Adipose tissue (tissue), 3 donors: Measurements from ENCODE around the gene CADPS. TPM values are rescaled to one million over a fixed set of nuclear protein-coding genes. Genes with fewer than 3 reads are reported as not detected.

Source experiments
- H3K27ac ChIP-seq: one replicate; pipeline ENCODE4 v1.5.1; 2013; ENCODE audit warnings: low read depth, low read length
- WGBS, 3 donors: extraction: QIAGEN DNeasy Blood & Tissue Kit; methylation state at CpG; one replicate each; pipeline ENCODE4 v1.1.7; 2013; 5-methylcytosine and 5-hydroxymethylcytosine counted together
- polyA plus RNA-seq, 3 donors: library from polyadenylated mRNA; stranded (reverse); fragments of 200-250 nt; gene quantifications; one replicate each; pipeline ENCODE4 v1.2.3, GENCODE V29; 2013
- donor health status: healthy with polysubstance abuse.
- donor health status: Bipolar disorder and iron deficiency.
- donor health status: healthy.

CADPS gene
- polyA plus RNA-seq, 3 donors, result 0.04 to 10.5 TPM; not detected in 1

DNA sequence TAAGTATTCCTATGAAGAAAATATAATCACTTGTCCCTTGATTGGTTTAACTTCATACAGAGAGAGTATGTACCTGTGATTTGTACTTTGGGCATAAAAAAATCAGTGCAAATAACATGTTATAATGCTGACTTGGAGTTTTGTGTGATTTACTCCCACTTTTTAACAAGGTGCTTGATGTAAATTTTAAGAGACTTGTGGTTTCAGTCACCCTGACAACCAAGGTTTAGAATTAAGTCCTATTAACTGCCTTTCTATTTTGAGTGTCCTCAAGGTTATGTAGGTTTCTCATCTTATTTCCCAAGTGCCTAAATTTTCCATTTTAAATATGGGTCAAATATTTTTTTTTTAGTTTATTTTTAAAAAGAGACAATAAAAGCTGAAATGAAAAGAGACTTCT is 244.6 kb downstream of the CADPS start:
- H3K27ac ChIP-seq, result no peak overlapping the region

GRCh38 chr3:62625268-62625667 is 249.9 kb downstream of the CADPS start:
- no peak overlapping the region for H3K27ac ChIP-seq
- WGBS, 3 donors, result 21 to 35% (median 26%) methylated on average over 6 of the region's 6 CpGs

DNA sequence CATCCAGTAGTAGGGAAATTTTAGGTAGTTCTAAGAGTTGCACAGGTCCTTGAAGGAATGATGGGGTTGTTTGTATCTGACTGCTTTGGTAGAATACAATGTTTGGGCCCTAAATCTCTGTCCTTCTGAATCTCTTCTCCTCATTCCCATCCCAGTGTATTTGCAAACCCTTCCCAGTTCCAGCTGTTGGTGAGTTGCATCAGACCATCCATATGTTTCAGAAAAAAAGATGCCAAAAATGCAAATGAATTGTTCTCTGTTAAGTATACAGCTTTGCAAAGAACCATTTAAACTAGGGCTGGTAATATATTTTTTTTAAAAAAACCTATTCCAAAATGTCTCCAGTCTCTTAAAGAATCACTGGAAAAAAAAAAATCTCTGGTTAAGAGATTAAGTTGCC is 251.0 kb downstream of the CADPS start:
- H3K27ac ChIP-seq, result no peak overlapping the region

- WGBS, 3 donors, result 44 to 52% (median 46%) methylated on average over 5 of the region's 5 CpGs
- H3K27ac ChIP-seq, result no peak overlapping the region
These were observed 252.6 kb downstream of the CADPS start for GRCh38 chr3:62622553-62623174.

DNA sequence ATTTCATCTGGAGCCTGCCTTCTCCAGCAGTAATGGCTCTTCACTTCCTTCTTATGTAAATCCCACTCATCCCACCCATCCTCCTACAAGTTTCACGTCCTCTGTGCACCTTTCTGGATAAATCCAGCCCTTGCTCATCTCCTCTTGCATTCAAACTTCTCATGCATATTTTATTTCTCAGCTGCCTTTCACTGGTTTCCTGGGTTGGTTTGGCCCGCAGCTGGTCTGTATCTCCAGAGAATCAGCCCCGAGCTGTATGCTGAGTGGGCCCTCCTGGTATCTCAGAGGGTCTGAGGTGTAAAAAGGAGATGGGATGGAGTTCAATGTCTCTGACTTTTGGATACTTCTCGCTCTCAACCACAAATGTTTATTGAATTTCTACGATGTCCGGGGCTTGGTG is 253.3 kb downstream of the CADPS start:
- WGBS, 3 donors, result 59 to 72% (median 60%) methylated on average over 6 of the region's 6 CpGs
- H3K27ac ChIP-seq, result no peak overlapping the region

DNA sequence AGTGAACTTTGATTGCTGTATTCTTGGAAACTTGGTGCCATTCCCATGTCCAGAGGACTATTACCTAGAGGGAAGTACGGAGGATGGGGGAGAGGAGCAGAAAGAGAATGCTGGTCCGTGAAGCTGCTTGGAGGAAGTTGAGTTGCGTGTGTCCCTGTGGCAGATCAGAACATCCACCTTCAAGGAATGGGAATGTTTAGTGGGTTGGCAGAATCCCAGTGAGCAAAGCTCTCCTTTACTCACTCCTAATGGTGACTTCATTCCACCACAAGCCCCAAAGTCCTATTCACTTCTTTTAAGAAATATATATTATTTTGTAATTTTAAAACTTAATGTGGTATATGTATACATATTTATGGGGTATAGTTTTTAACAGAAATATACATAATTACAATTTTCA is 254.0 kb downstream of the CADPS start:
- no peak overlapping the region for H3K27ac ChIP-seq
- 52 to 92% (median 66%) methylated on average over 3 of the region's 3 CpGs for WGBS, 3 donors

DNA sequence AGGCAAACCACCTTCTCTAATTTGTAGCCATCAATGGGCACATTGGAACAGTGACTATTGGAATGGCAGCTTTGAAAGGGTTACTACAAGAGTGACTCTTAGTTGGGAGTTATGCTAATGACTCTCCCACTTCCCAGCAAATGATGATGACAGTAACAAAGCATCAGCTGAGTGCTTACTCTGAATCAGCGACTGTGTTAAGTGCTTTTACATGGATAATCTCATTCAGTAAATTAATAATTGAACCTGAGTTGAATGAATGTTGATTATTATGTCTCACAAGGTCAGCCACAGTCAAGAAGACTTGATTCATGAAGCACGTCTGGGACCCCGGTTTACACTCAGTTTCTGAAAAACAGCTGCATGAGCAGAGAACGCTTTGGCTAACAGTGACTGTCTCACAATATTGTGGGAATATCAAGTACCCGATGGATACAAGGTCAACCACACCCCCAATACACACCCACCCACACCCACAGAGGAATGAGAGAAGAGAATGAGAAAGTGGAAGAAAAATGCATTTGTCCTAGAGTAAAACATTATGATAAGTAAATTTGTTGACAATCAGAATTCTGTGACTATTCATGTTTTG is 259.9 kb downstream of the CADPS start:
- H3K27ac ChIP-seq, result no peak overlapping the region
- WGBS, 3 donors, result 25 to 48% (median 44%) methylated on average over 5 of the region's 5 CpGs

DNA sequence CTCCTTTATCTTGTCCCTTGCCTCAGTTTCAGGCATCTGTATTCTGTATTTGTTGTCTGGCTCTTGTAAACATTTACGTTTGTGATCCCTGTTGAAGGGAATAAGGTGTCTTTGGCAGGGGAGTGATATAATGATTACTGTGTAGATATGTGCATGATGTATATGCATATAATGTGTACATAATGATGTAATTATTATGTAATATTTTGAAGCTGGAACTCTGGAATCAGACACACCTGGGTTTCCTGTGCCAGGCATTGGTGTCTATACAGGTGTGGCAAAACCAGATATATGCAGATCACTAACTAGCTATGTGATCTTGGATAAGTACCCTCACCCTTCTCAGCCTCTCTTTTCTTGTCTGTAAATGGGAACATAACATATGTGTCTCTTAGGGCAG is 260.7 kb downstream of the CADPS start:
- WGBS, 3 donors, result 70 to 74% (median 73%) methylated on average over 1 of the region's 1 CpG
- H3K27ac ChIP-seq, result no peak overlapping the region

GRCh38 chr3:62611541-62612240 is 263.5 kb downstream of the CADPS start:
- no peak overlapping the region for H3K27ac ChIP-seq
- 89% methylated on average over 3 of the region's 3 CpGs for WGBS, 3 donors

DNA sequence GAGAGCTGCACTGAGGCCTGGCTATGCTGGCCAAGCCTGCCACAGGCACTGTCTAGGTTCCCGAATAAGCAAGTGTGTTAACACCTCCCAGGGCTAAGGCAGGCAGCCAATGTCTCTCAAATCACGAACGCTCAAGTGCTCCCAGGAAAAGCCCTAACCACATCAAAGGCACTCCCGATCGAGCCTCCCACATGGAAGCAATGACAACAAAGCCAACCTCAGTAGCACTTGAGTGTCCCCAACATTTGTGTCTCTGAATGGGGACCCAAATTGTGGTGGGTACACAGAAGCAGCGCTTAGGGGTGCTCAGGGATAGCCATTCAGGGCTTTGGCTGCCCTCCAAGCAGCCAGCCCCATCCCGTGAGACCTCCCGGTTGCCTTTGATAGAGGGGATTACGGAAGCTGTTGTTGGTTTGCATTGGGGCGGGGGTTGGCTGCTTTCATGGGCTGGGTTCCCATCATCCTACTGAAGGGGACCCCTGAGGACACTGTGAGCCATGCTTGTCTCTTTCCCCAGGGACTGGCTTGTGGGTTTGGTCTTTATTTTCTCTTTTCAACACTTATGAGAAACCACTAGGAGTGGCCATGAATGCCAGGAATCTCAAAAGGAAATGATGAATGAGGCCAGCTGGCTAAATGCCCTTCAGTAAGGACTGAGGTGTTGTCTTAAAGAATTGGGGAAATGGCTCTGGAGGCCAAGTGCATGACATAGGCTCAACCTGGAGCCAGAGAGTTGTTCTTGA is 267.8 kb downstream of the CADPS start:
- 80 to 81% (median 80%) methylated on average over 10 of the region's 10 CpGs for WGBS, 3 donors
- H3K27ac ChIP-seq, result no peak overlapping the region

GRCh38 chr3:62605413-62606068 is 269.7 kb downstream of the CADPS start:
- no peak overlapping the region for H3K27ac ChIP-seq
- WGBS, 3 donors, result 45 to 69% (median 49%) methylated on average over 3 of the region's 3 CpGs

- 60 to 76% (median 74%) methylated on average over 1 of the region's 1 CpG for WGBS, 3 donors
- no peak overlapping the region for H3K27ac ChIP-seq
These were observed 270.4 kb downstream of the CADPS start for GRCh38 chr3:62604751-62605351.

DNA sequence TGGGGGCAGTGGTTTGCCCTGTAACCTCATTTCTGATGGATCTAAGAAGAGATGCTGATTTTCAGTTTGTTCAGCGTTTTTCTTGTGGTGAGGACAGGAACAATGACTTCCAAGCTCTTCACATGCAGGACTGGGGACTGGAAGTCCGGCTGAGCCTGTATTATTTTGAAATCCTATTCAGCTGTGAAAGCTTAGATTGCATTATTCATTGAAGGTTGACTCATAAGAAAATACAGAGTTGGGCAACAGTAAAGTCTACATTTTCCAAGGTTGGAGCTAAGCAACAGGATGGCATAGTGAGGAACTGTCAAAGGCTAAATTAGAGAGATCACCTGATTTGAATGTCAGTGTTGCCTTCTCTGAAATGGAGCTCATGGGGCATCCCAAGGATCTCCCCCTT is 270.9 kb downstream of the CADPS start:
- WGBS, 3 donors, result 49 to 61% (median 56%) methylated on average over 2 of the region's 2 CpGs
- no peak overlapping the region for H3K27ac ChIP-seq

DNA sequence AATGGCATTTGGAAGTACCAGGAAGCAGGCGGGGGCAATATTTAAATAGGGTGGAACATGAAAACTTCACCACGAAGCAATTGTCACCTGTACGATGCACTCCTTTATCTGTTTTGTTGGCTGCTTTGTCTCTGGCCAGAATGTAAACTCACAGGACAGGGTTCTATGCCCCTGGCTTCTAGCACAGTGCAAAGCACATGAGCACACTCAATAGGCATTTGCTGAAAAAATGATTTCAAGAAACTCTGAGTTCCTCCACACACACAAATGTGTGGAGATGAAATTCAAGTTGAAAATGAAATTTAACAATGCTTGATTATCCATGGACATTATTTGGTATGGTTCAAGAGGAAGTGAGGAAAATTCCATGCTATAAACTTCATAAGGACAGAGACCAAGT is 272.2 kb downstream of the CADPS start:
- H3K27ac ChIP-seq, result no peak overlapping the region
- WGBS, 3 donors, result 61 to 76% (median 67%) methylated on average over 3 of the region's 3 CpGs

- WGBS, 3 donors, result 48 to 55% (median 52%) methylated on average over 10 of the region's 10 CpGs
These were observed 273.0 kb downstream of the CADPS start for GRCh38 chr3:62602129-62602770.

GRCh38 chr3:62601238-62602070 is 273.8 kb downstream of the CADPS start:
- no peak overlapping the region for H3K27ac ChIP-seq
- WGBS, 3 donors, result 61 to 71% (median 63%) methylated on average over 7 of the region's 7 CpGs

More at GRCh38 chr3:62602129-62602770, 273.0 kb downstream of the CADPS start:
- no peak overlapping the region for H3K27ac ChIP-seq

- WGBS, 3 donors, result 58 to 88% (median 68%) methylated on average over 2 of the region's 2 CpGs
- no peak overlapping the region for H3K27ac ChIP-seq
These were observed 275.2 kb downstream of the CADPS start for GRCh38 chr3:62600033-62600432.
